ENCODE results near the gene FBLN7. TPM values are rescaled to one million over a fixed set of nuclear protein-coding genes. Genes with fewer than 3 reads are reported as not detected.
"Not testable (repeated sequence)": the region's sequence is repeated elsewhere in the genome, so short reads cannot be mapped to it uniquely, and the experiment has no call there.

FBLN7 gene
- total RNA-seq, 2 experiments from 2014 or later: 7.4 to 7.9 TPM

- no peak for DNase-seq
- peaks cover 12% of the 10 kb centered on the region for H3K4me1 Mint-ChIP-seq (ENCODE audit: low read depth)
- H3K27me3 Mint-ChIP-seq: peaks cover 16% of the 10 kb centered on the region
- POLR2A ChIA-PET: no interaction called here
- TF ChIP-seq, protein P1, sequence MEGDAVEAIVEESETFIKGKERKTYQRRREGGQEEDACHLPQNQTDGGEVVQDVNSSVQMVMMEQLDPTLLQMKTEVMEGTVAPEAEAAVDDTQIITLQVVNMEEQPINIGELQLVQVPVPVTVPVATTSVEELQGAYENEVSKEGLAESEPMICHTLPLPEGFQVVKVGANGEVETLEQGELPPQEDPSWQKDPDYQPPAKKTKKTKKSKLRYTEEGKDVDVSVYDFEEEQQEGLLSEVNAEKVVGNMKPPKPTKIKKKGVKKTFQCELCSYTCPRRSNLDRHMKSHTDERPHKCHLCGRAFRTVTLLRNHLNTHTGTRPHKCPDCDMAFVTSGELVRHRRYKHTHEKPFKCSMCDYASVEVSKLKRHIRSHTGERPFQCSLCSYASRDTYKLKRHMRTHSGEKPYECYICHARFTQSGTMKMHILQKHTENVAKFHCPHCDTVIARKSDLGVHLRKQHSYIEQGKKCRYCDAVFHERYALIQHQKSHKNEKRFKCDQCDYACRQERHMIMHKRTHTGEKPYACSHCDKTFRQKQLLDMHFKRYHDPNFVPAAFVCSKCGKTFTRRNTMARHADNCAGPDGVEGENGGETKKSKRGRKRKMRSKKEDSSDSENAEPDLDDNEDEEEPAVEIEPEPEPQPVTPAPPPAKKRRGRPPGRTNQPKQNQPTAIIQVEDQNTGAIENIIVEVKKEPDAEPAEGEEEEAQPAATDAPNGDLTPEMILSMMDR (IDR thresholded peaks at IDR 0.05): no peak
- peaks cover 13% of the 10 kb centered on the region for H3K9me3 Mint-ChIP-seq
- CTCF ChIA-PET: interaction anchor here (1.6 to 4.0 kb wide), 2 partner anchors 12 to 14 kb away, joined by 3 to 18 read pairs; no protein-coding TSS in a partner anchor
- intact Hi-C loops (cut with micrococcal nuclease): no loop called here
- H3K27ac Mint-ChIP-seq: no peak overlapping the region
- no peak for ATAC-seq
- no peaks in the 10 kb centered on the region for H3K36me3 Mint-ChIP-seq (ENCODE audit: low read depth)
- no peak overlapping the region for H3K4me3 Mint-ChIP-seq
Observed at GRCh38 chr2:112134120-112134519, 4.1 kb upstream of the FBLN7 start.

DNA sequence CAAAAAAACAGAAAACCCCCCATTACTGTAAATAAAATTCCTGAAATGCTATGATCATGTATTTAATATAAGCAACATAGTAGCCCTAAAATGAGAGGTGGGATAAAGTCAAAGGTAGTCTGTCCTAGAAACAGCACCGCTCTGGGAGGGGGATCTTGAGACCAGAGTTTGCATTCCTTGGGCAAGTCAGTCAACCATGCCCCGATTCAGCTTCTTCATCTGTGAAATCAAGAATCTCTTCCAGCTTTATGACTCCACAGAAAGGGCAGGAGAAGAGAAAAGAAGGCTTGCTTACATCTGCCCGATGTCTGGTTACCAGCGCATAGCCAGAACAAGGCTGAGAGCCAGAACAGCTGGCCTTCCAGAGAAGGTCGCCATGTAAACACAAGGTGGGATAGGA lies 2.1 kb upstream of the FBLN7 start:
- ChIA-PET CTCF (interaction anchor here (4.0 kb wide), 1 partner anchor 14 kb away, joined by 18 read pairs; no protein-coding TSS in a partner anchor), POLR2A (no interaction called here)
- intact Hi-C loops (cut with micrococcal nuclease): no loop called here
- Mint-ChIP-seq H3K4me3 (no peak overlapping the region), H3K27ac (no peak overlapping the region), H3K9me3 (peaks cover 13% of the 10 kb centered on the region), H3K36me3 (ENCODE audit: low read depth) (no peaks in the 10 kb centered on the region), H3K4me1 (ENCODE audit: low read depth) (peaks cover 14% of the 10 kb centered on the region), H3K27me3 (peaks cover 24% of the 10 kb centered on the region)
- DNase-seq: no peak
- ATAC-seq: no peak
- TF ChIP-seq, protein P1 (IDR thresholded peaks at IDR 0.05): no peak

- no peaks in the 10 kb centered on the region for H3K36me3 Mint-ChIP-seq (ENCODE audit: low read depth)
- intact Hi-C loops (cut with micrococcal nuclease): no loop called here
- POLR2A ChIA-PET: interaction anchor here (0.6 to 0.9 kb wide), 2 partner anchors 13 to 440 kb away, joined by 3 to 4 read pairs; no protein-coding TSS in a partner anchor
- DNase-seq: peak; percentile 23
- H3K4me1 Mint-ChIP-seq (ENCODE audit: low read depth): peaks cover 11% of the 10 kb centered on the region
- H3K27ac Mint-ChIP-seq: no peak overlapping the region
- peaks cover 10% of the 10 kb centered on the region for H3K9me3 Mint-ChIP-seq
- peaks cover 24% of the 10 kb centered on the region for H3K27me3 Mint-ChIP-seq
- CTCF ChIA-PET: interaction anchor here (4.0 kb wide), 1 partner anchor 15 kb away, joined by 18 read pairs; no protein-coding TSS in a partner anchor
- TF ChIP-seq, protein P1 (IDR thresholded peaks at IDR 0.05): no peak
- H3K4me3 Mint-ChIP-seq: peak overlapping the region; percentile 49
- peak; percentile 66 for ATAC-seq
Observed at GRCh38 chr2:112137516-112138158, 548 bp upstream of the FBLN7 start.

DNA sequence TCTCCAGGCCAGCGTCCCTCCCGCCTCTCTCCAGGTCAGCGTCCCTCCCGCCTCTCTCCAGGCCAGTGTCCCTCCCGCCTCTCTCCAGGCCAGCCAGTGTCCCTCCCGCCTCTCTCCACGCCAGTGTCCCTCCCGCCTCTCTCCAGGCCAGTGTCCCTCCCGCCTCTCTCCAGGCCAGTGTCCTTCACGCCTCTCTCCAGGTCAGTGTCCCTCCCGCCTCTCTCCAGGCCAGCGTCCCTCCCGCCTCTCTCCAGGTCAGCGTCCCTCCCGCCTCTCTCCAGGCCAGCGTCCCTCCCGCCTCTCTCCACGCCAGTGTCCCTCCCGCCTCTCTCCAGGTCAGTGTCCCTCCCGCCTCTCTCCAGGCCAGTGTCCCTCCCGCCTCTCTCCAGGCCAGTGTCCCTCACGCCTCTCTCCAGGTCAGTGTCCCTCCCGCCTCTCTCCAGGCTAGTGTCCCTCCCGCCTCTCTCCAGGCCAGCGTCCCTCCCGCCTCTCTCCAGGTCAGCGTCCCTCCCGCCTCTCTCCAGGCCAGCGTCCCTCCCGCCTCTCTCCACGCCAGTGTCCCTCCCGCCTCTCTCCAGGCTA lies 939 bp downstream of the FBLN7 start:
- H3K36me3 Mint-ChIP-seq (ENCODE audit: low read depth); CTCF ChIA-PET; H3K27ac Mint-ChIP-seq; DNase-seq; POLR2A ChIA-PET; H3K4me1 Mint-ChIP-seq (ENCODE audit: low read depth); intact Hi-C loops (cut with micrococcal nuclease); ATAC-seq; H3K9me3 Mint-ChIP-seq; H3K4me3 Mint-ChIP-seq: not testable (repeated sequence)
- H3K27me3 Mint-ChIP-seq: peaks cover 24% of the 10 kb centered on the region

DNA sequence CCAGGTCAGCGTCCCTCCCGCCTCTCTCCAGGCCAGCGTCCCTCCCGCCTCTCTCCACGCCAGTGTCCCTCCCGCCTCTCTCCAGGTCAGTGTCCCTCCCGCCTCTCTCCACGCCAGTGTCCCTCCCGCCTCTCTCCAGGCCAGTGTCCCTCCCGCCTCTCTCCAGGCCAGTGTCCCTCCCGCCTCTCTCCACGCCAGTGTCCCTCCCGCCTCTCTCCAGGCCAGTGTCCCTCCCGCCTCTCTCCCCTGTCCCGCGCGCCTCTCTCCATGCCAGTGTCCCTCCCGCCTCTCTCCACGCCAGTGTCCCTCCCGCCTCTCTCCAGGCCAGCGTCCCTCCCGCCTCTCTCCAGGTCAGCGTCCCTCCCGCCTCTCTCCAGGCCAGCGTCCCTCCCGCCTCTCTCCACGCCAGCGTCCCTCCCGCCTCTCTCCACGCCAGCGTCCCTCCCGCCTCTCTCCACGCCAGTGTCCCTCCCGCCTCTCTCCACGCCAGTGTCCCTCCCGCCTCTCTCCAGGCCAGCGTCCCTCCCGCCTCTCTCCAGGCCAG lies 1.5 kb downstream of the FBLN7 start:
- H3K27ac Mint-ChIP-seq; H3K36me3 Mint-ChIP-seq (ENCODE audit: low read depth); CTCF ChIA-PET; H3K9me3 Mint-ChIP-seq; POLR2A ChIA-PET; H3K4me3 Mint-ChIP-seq; H3K4me1 Mint-ChIP-seq (ENCODE audit: low read depth); intact Hi-C loops (cut with micrococcal nuclease); DNase-seq; ATAC-seq: not testable (repeated sequence)
- H3K27me3 Mint-ChIP-seq: peaks cover 24% of the 10 kb centered on the region
